ENCODE data around the gene TMEM9B. TPM values are rescaled to one million over a fixed set of nuclear protein-coding genes. Genes with fewer than 3 reads are reported as not detected.

TMEM9B gene
- polyA plus RNA-seq, 1 donor from 2014 or later = 63.1 TPM

GRCh38 chr11:8932564-8933180, 31.6 kb downstream of the TMEM9B start, which contains the start of gene C11orf16:
TSS of gene C11orf16 (minus strand) at chr11:8932947. CDS start at chr11:8932308, 639 bp downstream.
- Histone ChIP-seq H4K20me1 (ENCODE audit: insufficient read depth) (no peaks in the 10 kb centered on the region), H3K27ac (ENCODE audit: low read length) (no peak within 1 kb of the TSS), H3K4me3 (ENCODE audit: low read length) (no peak within 1 kb of the TSS), H3K4me2 (ENCODE audit: low read length) (no peak within 1 kb of the TSS), H3K27me3 (ENCODE audit: insufficient read depth, low read depth, low read length) (no peaks in the 10 kb centered on the region), H3K9me3 (ENCODE audit: low read length) (no peaks in the 10 kb centered on the region), H3F3A (ENCODE audit: insufficient read depth, low read length, poor library complexity, severe bottlenecking) (no peaks in the 10 kb centered on the region), H3K9ac (ENCODE audit: low read length) (no peak within 1 kb of the TSS), H3K79me2 (replicated peaks; ENCODE audit: insufficient read depth, low read length) (no peaks in the 10 kb centered on the region), H3K36me3 (ENCODE audit: insufficient read depth, low read length) (no peaks in the 10 kb centered on the region), H2AFZ (ENCODE audit: low read depth, low read length) (no peak within 1 kb of the TSS), H3K9me2 (ENCODE audit: insufficient read depth, low read length) (no peaks in the 10 kb centered on the region)
- TF ChIP-seq EZH2 (IDR thresholded peaks at IDR 0.05; ENCODE audit: borderline replicate concordance, insufficient read depth, low read length, poor library complexity, severe bottlenecking) (no peak), MXI1 (conservative IDR thresholded peaks at IDR 0.05; ENCODE audit: poor library complexity, severe bottlenecking) (no peak), POLR2AphosphoS5 (IDR thresholded peaks at IDR 0.05) (no peak), REST (IDR thresholded peaks at IDR 0.05; ENCODE audit: borderline replicate concordance) (no peak), TAF1 (IDR thresholded peaks at IDR 0.05; ENCODE audit: low read depth) (no peak), RAD21 (conservative IDR thresholded peaks at IDR 0.05) (no peak), SMC3 (conservative IDR thresholded peaks at IDR 0.05; ENCODE audit: poor library complexity) (no peak), EP300 (conservative IDR thresholded peaks at IDR 0.05; ENCODE audit: poor library complexity, severe bottlenecking) (no peak)
- TF ChIP-seq, protein P1, sequence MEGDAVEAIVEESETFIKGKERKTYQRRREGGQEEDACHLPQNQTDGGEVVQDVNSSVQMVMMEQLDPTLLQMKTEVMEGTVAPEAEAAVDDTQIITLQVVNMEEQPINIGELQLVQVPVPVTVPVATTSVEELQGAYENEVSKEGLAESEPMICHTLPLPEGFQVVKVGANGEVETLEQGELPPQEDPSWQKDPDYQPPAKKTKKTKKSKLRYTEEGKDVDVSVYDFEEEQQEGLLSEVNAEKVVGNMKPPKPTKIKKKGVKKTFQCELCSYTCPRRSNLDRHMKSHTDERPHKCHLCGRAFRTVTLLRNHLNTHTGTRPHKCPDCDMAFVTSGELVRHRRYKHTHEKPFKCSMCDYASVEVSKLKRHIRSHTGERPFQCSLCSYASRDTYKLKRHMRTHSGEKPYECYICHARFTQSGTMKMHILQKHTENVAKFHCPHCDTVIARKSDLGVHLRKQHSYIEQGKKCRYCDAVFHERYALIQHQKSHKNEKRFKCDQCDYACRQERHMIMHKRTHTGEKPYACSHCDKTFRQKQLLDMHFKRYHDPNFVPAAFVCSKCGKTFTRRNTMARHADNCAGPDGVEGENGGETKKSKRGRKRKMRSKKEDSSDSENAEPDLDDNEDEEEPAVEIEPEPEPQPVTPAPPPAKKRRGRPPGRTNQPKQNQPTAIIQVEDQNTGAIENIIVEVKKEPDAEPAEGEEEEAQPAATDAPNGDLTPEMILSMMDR (IDR thresholded peaks at IDR 0.05; ENCODE audit: poor library complexity, severe bottlenecking) = no peak

DNA sequence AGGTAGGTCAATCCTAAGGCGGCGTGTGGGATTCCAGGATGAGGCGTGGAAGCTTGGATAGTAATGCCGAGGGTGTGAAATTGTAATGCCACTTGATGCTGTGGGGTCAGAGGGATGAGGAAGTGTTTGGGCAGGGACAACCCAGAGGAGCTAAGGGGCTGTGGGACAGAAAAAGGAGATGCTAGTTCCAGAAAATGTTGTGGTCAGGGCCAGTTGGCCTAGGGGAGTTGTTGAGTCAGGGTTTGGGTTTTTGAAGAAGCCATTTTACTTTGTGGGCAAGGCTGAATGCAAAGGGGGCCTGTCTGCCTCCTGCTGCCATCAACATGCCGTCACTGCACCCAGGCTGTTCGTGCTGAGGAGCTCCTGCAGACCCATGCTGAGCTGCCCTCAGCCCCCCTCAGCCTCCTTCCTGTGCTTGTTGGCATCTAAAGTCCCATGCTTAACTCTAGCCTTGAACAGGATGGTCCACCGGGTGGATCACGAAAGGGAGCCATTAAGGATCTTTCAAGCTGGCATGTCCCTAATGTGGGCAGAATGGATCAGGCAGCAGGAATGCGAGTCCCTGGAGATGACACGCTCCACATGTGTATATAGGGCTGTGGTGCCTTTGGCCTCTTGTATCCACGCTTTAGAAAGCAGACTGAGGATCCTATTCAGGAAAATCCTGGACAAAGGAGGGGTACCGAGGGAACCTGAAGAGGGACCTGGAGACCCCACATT, 33.6 kb downstream of the TMEM9B start:
- Histone ChIP-seq H3K4me2 (ENCODE audit: low read length) (no peak overlapping the region), H3F3A (ENCODE audit: insufficient read depth, low read length, poor library complexity, severe bottlenecking) (no peaks in the 10 kb centered on the region), H3K9ac (ENCODE audit: low read length) (no peak overlapping the region), H3K27ac (ENCODE audit: low read length) (no peak overlapping the region), H3K27me3 (ENCODE audit: insufficient read depth, low read depth, low read length) (no peaks in the 10 kb centered on the region), H3K4me3 (ENCODE audit: low read length) (no peak overlapping the region), H3K36me3 (ENCODE audit: insufficient read depth, low read length) (peaks cover under 1% of the 10 kb centered on the region), H3K79me2 (replicated peaks; ENCODE audit: insufficient read depth, low read length) (no peaks in the 10 kb centered on the region), H4K20me1 (ENCODE audit: insufficient read depth) (no peaks in the 10 kb centered on the region), H3K9me3 (ENCODE audit: low read length) (no peaks in the 10 kb centered on the region), H2AFZ (ENCODE audit: low read depth, low read length) (no peak overlapping the region), H3K9me2 (ENCODE audit: insufficient read depth, low read length) (no peaks in the 10 kb centered on the region)
- TF ChIP-seq SMC3 (conservative IDR thresholded peaks at IDR 0.05; ENCODE audit: poor library complexity) (no peak), POLR2AphosphoS5 (IDR thresholded peaks at IDR 0.05) (no peak), EZH2 (IDR thresholded peaks at IDR 0.05; ENCODE audit: borderline replicate concordance, insufficient read depth, low read length, poor library complexity, severe bottlenecking) (no peak), EP300 (conservative IDR thresholded peaks at IDR 0.05; ENCODE audit: poor library complexity, severe bottlenecking) (no peak), RAD21 (conservative IDR thresholded peaks at IDR 0.05) (no peak), REST (IDR thresholded peaks at IDR 0.05; ENCODE audit: borderline replicate concordance) (no peak), TAF1 (IDR thresholded peaks at IDR 0.05; ENCODE audit: low read depth) (no peak), MXI1 (conservative IDR thresholded peaks at IDR 0.05; ENCODE audit: poor library complexity, severe bottlenecking) (no peak)
- TF ChIP-seq, protein P1 (IDR thresholded peaks at IDR 0.05; ENCODE audit: poor library complexity, severe bottlenecking) = no peak
